Middle frontal gyrus (tissue), 1 donor: ENCODE measurements around the gene ASS1.

Experiments used
- DNase-seq: peaks from one replicate; pipeline ENCODE4 v3.0.0-alpha.2; 2015; ENCODE audit warnings: low spot score; ENCODE audit errors: extremely low spot score

ASS1 gene

DNA sequence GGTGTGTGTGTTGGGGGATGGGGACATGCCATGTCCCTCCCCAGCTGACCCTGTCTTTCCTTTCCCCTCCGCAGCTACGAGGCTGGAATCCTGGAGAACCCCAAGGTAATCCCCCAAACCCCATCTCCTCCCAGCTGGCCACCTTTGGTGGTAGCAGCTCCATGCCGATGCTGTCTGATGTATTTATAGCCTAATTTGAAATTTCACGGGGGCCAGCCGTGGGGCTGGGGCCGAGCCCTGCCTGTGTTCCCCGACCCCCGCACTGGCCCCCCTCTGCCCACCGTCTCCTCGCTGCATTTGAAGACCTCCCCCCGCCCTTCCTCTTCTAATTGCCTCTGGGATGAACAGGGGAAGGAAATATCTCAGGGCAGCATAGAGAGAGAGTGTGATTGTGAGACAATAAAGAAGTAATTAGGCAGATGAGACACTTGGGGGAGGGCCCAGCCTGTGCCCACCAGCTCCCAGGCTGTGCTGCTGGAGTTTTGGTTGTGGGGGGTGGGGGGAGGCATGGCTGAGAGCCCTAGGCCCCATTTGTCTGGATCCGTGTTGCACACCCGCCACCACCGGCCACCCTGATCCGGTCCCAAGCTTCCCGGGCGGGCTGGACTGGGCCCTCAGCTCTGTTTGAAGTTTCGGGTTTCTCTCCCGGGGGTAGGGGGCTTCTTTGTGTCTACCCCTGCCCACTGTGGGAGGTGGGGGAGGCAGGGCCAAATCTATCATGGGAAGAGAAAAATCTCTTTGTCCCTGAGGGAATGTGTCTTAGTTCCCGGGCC, 26.8 kb downstream of the ASS1 start:
- DNase-seq, result no peak

DNA sequence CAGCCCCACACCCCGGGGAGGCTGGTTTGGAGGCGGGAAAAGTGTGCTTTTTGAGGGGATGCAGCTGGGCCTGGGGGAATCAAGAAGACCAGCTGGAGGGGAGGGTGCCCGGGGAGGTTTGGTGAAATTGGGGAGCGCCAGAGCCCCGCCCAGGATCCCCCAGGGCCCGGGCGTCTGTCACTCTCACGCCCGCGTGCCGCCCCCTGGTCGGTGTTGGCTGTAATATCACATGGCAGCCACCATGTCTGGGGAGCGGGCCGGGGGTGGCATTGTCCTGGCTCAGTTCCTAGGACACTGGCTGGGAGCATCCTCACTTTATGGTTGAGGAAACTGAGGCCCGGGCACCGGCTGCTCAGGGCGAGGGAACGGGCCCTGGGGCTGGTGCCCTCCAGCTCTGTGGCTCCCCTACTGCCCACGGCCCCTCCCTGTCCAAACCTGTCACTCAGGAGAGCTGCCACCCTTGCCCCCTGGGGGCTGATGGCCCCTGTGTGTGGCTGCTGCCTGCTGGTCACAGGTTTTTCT, 27.5 kb downstream of the ASS1 start:
- no peak for DNase-seq

DNA sequence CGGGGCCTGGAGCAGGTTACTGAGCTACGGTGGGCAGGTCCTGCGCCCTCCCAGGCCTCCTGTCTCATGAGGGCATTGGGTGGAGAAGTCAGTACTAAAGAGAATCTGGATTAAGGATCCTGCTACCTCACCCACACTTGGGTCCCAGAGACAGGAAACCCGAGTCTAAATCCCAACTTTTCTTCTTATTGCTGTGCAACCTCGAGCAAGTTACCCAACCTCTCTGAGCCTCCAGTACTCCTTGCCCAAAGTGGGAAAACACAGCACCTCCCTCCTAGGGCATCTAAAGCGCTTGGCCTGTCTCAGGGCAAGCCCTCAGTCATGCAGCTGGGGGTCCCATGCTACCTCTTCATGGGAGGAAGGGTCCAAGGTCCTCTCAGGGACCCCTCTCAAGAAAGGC, 28.2 kb downstream of the ASS1 start:
- no peak for DNase-seq

DNA sequence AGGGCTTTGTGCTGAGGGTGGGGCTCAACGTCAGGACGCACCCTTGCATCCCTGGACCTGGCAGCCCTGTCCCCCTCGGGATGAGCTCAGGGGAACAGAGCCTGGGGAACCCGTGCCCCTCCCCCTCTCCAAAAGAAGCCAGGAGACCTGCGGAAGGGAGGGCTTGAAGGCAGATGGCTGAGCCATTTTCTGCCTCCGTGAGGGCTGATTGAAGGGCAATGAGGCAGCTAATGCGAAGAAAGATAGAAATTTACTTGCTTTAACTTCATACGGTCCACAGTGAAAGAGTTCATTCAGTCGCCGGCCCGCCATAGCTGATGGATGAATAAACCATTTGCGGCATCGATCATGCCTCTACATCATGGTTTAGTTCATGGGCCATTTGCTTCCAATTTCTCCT, 28.8 kb downstream of the ASS1 start:
- DNase-seq, result no peak

DNA sequence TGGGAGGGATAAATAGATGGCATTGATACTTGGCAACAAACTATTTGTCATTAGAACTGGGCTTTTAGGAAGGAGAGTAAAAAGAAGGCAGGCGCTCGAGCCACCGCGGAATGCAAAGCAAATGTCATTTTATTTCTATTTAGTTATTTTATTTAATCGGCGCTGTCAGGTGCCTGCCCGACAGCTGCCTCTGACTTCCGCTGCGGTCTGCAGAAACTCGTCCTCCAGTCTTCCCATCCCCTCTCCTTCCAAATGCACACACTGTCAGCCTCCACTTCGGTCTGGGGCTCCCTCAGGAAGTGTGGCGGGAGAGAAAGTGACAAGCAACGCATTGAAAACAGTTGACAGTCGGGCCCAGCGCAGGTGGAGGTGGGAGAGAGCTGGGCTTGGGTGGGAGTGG, 29.3 kb downstream of the ASS1 start:
- DNase-seq, result no peak

DNA sequence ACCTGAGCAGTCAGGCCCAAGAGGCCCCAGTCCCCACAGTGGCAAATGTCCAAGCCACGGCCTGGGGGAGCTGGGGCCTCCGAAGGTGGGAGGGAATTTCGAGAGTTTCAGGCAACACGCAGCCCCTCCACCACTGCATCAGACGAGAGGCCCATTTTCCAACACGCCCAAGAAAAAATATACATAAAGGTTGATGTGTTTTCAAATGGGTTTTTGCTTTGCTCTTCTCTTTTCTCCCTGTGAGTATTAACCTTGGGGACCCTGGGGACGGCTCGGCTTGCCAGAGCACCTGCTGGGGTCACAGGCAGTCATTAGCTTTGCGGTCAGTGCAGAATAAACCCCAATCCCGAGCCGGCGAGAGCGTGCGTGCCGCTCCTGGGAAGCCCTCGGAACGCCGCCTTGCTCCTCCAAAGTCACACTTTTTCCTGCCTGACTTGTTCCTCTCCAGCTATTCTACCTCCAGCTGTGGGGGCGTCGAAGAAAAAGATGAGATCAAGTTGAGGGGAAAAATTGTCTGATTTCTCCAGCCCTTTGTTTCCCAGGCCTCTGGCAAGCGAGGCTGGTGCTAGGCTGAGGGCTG, 31.5 kb downstream of the ASS1 start:
- DNase-seq, result no peak

DNA sequence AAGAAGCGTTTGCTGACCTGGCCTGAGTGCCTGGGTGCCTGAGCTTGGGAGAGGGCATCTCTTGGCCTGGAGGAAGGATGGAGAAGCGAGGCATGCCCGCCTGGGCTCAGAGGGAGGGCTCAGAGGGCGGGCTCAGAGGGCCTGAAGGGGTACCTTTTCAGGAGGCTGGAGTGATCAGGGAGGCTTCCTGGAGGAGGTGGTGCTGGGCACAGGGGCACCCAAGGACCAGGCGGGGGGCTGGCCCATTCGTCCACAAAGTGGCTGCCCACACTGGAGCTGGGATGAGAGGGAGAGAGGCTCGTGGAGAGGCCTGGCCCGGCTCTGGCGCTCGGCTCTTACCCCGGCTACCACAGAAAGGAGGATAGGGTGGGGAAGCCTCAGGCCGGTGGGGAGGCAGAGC, 32.8 kb downstream of the ASS1 start:
- no peak for DNase-seq

DNA sequence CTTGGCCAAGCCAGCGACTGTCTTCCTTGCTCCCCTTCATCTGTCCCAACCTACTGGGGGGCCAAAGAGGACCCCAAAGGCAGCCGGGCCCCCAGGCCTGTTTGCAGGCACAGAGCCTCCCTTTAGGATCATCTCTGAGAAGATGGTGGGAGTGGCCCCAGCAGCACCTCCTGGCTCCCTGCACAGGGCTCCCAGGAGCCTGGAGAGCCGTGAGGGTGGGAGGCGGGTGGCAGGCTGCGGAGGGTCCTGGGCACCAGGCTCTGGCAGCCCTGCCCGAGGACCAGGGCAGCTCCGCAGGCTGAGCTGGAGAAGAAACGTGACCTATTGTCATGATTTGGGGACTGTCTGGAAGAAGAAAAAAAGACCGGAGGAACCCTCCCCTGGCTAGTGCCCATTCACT, 33.4 kb downstream of the ASS1 start:
- DNase-seq, result no peak

DNA sequence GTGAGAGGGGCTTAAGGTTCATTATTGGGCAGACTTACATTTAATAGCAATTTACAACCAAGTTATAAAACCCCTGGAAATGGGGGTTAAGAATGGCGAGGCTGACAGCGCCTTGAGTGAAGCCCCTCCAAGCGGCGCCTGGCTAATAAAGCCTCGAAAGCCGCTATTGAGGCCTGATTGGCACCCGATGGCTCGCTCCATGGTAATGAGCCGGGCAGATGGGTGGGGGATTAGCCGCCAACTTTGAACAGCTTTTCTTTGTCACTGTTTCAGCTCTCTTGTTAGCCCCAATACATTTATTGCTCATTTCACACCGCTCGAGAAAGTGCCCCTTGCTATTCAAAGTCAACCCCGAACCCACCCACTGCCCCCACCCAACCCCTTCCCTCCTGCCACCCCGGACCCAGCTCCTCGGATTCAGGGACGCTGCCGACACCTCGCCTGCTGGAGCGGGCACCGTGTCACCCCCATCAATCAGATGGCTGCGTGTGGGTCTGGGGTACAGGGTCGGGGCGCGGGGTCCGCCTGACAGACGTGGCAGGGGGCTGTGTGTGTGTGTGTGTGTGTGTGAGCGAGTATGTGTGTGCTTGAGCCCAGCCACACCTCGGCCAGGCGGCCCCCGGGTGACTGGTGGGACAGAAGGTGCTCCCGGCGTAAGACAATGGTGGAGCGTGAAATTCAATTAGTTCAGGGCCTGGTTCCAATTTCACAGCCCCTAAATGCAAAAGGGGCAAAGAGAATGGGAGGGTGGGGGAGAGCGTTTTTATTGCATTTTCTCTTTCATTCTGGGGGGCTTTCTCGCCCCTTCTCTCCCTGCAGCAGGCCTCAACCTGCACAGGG, 34.2 kb downstream of the ASS1 start:
- no peak for DNase-seq

DNA sequence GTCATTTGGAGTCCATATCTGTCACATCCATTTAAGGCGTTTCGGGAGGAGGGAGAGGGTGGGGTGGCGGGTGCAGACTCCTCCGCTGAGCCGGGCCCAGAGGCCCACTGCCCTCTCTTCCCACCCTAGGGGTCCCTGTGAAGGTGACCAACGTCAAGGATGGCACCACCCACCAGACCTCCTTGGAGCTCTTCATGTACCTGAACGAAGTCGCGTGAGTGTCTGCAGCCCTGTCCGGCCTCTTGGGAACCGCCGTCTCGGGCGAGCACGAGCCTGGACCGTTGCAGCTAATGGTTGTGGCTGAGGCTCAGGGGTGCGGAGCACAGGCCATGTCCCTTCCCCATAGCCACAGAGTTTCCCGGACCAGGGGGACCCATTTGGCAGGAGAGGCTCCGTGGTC, 34.8 kb downstream of the ASS1 start:
- DNase-seq, result no peak

DNA sequence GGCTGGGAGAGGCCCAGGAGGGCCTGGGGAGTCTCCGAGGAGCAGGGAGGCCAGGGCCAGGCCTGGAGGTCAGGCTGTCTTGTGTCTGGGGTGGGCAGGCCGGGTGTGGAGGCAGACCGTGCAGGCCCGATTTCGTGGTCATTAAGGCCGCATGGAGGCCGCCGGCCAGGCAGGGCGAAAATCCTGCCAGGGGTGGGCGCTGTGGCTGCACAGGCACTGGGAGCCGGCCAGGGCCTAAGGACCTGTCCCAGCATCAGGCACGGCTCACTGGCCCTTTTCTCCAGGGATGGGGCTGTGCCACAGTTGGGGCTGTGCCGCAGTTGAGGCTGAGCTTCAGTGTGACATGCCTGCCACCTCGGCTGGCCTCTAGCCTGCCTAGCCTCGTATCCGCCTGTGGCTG, 35.9 kb downstream of the ASS1 start:
- no peak for DNase-seq

DNA sequence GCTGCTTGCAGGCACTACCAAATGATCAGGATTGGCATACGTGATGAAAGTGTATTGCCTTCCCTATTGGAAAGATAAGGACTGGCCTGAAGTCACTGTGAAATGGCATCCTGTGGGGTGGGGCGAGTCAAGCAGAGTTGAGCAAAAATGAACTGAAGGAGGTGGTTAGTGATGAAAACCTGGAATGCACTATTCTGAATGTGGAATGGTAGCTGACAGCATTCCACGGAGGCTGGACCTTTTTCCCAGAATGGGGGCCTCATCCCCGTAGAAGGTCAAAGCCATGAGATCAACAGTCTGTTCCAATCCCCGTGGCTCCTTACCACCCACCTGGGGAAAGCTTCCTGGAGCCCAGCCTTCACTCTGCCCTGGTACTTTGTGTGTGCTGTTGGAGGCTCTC, 37.7 kb downstream of the ASS1 start:
- no peak for DNase-seq

DNA sequence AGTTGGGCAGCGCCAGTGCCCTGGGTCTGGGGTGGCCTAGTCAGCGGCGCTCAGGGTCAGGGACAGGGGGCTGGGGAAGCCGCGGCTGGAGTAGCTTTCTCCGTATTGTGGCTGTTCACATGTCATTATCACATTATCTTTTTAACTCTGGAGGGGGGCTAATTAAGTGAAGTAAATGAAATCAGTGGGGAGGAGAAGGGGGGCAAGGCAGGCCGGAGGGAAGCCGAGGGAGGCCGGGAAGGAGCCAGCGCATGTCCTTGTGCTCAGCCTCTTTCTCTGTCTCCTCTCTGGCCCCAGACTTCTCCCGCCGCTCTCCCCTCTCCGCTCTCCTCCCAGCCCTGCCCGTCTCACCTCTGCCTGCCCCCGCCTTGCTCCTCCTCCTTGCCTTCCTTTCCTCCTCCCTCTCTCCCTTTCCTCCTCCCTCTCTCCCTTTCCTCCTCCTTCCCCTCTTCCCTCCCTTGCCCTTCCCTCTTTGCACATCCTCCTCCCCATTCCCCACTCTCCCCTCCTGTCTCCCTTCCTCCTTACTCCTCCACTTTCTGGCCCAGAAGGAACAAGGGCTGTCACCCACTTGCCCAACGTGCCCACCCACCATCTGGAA, 38.7 kb downstream of the ASS1 start:
- DNase-seq, result no peak

DNA sequence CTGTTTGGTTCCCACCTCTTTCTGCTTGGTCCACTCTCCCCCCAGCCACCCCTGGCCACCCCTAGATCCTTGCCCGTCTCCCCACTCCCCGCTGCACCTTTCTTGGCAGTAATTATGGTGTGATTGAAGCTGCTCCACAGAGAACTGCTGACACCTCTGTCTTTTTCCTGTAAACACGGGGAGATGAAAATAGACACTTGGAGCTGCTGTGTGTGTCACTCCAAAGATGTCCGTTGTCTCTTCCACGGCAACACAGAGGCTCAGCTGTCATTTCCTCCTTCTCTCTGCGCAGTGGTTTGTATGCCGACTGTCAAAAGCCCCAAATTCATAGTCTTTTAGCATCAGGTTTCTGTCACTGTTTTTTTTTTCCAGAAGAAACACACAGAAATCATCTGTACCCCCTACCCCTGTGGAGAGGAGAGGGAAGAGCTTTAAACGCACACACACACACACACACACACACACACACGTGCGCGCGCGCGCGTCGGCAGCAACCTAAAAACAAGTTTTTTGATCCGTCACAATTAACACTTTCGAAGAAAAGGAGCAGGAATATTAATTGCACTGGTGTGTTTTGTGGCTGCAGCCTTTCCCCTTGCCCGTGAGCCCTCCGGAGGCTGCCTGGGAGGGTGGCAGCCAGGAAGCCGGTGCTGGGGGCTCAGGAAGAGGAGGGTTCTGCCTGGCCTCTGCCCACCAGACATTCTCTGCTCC, 39.8 kb downstream of the ASS1 start:
- no peak for DNase-seq

DNA sequence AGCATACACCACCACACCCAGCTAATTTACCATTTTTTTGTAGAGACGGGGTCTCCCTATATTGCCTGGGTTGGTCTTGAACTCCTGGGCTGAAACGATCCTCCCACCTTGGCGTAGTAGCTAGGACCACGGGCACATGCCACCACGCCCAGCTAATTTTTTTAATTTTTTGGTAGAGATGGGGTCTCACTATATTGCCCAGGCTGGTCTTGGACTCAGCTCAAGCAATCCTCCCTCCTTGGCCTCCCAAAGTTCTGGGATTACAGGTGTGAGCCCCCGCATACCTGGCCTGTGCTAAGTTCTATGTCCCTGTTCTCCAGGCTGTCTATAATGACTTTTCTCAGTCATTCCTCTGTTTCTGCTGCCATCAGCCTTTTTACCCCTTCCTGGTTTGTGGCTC, 41.3 kb downstream of the ASS1 start:
- DNase-seq, result no peak

DNA sequence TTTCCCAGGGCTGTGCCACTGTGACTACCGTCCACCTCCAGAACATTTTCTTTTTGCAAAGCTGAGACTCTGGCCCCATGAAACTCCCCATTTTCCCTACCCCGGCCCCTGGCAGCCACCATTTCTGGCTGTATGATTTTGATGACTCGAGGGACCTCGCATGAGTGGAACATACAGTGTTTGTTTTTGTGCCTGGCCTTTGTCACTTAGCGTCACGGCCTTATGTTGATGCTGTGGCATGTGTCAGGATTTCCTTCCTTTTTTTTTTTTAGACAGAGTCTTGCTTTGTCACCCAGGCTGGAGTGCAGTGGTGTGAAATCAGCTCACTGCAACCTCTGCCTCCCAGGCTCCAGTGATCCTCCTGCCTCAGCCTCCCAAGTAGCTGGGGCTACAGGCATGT, 42.7 kb downstream of the ASS1 start:
- no peak for DNase-seq

DNA sequence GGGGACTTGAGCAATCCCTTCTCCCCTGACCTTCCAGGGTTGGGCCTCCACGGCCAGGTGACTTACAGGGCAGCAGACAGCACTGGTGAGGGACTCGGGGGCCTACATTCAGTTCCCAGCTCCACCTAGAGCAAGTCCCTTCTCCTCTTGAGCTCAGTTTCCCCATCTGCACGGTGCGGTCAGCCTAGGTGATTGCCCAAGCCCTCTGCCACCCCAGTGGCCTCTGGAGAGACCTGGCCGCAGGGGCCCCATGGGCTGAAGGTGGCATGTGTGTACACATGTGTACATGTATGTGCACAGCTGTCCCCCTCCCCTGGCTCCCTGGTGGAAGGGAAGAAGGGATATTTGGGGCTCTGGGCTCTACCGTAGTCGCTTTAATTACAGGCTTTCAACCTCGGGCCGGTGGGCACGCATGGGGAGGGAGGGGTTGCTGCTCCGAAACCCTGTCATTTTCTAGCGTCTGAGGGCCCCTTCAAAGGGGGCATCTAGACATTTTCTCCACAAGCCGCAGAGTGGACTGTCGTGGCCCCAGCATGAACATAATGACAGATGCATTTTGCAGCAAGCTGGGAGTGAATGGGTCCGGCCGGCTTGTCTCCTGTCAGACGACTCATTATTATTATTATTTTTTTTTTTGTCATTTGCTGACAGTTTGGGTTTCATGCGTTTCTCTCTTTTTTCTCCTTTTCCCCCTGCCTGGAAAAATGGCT, 44.0 kb downstream of the ASS1 start:
- DNase-seq, result no peak

DNA sequence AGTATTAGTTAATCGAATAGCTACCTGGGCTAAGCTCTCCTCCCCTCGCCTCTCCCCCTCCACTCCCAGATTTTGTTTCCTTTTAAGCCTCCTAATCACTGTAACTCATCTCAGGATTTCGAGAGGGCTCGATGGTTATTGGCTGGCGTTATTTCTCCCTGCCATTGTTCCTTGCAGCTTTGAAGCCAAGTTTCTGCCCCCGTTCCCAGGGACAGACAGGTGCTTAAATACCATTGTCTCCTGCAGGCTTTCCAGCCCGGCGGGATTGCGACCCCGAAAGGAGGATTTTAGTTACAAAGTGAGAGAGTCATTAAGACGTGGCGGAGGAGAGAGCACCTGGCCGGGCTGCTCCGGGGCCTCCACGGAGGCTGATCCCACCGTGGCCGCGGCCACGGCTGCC, 46.2 kb downstream of the ASS1 start:
- no peak for DNase-seq

DNA sequence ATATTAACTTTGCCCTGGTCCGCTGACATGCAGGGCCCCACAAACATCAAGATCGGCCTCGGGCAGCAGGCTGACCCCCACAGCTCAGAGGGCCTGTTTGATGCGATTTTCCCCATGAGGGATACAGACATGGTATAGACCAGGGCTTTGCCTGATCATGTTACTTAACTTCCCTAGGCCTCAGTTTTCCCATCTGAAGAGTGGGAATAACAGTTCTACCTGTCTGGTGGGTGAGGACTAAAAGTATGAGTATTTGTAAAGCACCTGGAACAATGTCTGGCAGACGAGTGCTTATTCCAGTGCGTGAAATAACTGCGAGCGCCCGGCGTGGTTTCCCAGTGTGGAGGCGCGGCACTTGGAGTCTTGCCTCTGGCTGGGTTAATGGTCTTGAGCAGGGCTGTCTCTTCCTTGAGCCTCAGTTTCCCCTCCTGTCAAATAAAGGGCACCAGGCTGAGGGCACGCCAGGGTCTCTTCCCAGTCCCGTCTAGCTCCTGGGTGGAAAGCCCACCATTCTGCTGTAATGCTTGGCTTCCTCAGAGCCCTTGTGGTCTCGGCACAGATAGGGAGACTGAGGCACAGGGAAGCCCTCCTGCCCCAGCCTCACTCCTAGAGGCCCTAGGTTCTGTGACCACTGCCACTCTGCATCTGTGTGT, 47.2 kb downstream of the ASS1 start:
- no peak for DNase-seq

DNA sequence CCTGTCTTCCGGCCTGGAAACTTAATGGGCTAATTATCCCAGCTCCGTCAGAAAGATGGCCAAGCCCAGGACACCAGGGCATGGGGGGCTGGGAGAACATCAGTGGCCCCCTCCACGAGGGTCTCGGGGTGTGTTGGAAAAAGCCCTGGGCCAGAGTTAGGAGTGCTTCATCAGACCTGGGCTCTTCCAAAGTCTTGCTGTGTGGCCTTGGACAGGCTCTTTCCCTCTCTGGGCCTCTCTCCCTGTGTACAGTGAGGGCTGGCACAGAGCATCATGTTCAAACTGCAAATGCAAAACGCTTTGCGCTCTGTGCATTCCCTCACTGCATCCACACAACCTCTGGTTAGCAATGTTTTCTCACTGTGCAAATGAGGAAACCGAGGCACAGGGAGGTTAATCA, 48.3 kb downstream of the ASS1 start:
- DNase-seq, result no peak
